Measurements from ENCODE around the gene DNAJB13. TPM values are rescaled to one million over a fixed set of nuclear protein-coding genes. Genes with fewer than 3 reads are reported as not detected.

The DNAJB13 gene
- total RNA-seq, 3 donors from 2014 or later (not counting 1 experiment from before 2014, with no cell fraction given) = 0.45 TPM; not detected in 2

DNA sequence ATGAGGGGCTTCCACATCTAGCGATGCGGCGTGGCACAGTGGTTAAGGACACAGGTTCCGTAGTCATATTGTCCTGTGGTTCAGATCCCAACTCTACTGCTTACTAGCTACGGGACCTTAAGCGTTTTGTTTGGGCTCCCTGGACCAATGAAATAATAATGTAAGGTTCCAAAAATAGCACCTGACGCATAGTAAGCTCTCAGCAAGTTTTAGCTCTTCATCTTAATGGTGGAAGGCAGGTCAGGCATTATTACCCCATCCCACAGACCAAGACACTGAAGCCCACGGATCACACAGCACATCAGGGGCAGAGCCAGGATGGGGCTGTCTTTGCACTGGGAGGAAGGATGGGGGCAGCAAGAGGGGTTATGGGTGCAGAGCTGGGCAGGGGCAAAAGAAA, 13.0 kb downstream of the DNAJB13 start:
- Histone ChIP-seq H3K36me3 (ENCODE audit: control insufficient read depth, insufficient read depth, low read length) (no peaks in the 10 kb centered on the region), H3K27ac (ENCODE audit: low read length) (no peak overlapping the region), H3K4me1 (ENCODE audit: control insufficient read depth, insufficient read depth, low read length) (peaks cover 22% of the 10 kb centered on the region), H3K4me3 (ENCODE audit: low read length) (no peak overlapping the region), H3K9me3 (ENCODE audit: control insufficient read depth, insufficient read depth, low read length) (no peaks in the 10 kb centered on the region), H3K27me3 (ENCODE audit: control insufficient read depth, insufficient read depth, low read length) (no peaks in the 10 kb centered on the region)
- Mint-ChIP-seq H3K4me3 (no peak overlapping the region), H3K27ac (peak overlapping the region in 1 of 2 donors; percentile 58), H3K9me3 (no peaks in the 10 kb centered on the region), H3K36me3 (no peaks in the 10 kb centered on the region), H3K27me3 (ENCODE audit: low read depth in 2 of 2) (no peaks in the 10 kb centered on the region), H3K4me1 (peaks cover 11 to 16% of the 10 kb centered on the region in 2 donors)
- ATAC-seq = no peak
- DNase-seq = no peak
- WGBS (ENCODE audit: insufficient coverage) = 85% methylated on average over 7 of the region's 8 CpGs
- no peak for TF ChIP-seq CTCF (IDR thresholded peaks at IDR 0.05)
- intact Hi-C loops (cut with micrococcal nuclease) = loop anchor here (1.0 to 5.0 kb wide), 4 partner anchors 41 to 483 kb away; no protein-coding TSS in a partner anchor

GRCh38 chr11:73965076-73965763, 14.4 kb downstream of the DNAJB13 start:
- intact Hi-C loops (cut with micrococcal nuclease) = loop anchor here (2.0 kb wide), 1 partner anchor 40 kb away; no protein-coding TSS in a partner anchor
- peak in 1 of 2 donors; percentile 12 for DNase-seq

GRCh38 chr11:73965764-73966121, 14.9 kb downstream of the DNAJB13 start:
- WGBS (ENCODE audit: insufficient coverage) = 79% methylated on average over 2 of the region's 2 CpGs
- Histone ChIP-seq H3K27me3 (ENCODE audit: control insufficient read depth, insufficient read depth, low read length) (no peaks in the 10 kb centered on the region), H3K4me3 (ENCODE audit: low read length) (no peak overlapping the region), H3K4me1 (ENCODE audit: control insufficient read depth, insufficient read depth, low read length) (peaks cover 41% of the 10 kb centered on the region), H3K27ac (ENCODE audit: low read length) (no peak overlapping the region), H3K36me3 (ENCODE audit: control insufficient read depth, insufficient read depth, low read length) (no peaks in the 10 kb centered on the region), H3K9me3 (ENCODE audit: control insufficient read depth, insufficient read depth, low read length) (no peaks in the 10 kb centered on the region)
- no peaks in the 10 kb centered on the region for H3K9me3 Mint-ChIP-seq
- H3K27ac Mint-ChIP-seq = no peak overlapping the region
- H3K36me3 Mint-ChIP-seq = no peaks in the 10 kb centered on the region
- TF ChIP-seq CTCF (IDR thresholded peaks at IDR 0.05) = no peak
- H3K4me1 Mint-ChIP-seq = peaks cover 26 to 33% of the 10 kb centered on the region in 2 donors
- no peak for ATAC-seq
- intact Hi-C loops (cut with micrococcal nuclease) = loop anchor here (2.0 kb wide), 1 partner anchor 39 kb away; no protein-coding TSS in a partner anchor
- H3K4me3 Mint-ChIP-seq = no peak overlapping the region
- H3K27me3 Mint-ChIP-seq (ENCODE audit: low read depth in 2 of 2) = no peaks in the 10 kb centered on the region
- no peak for DNase-seq

More at GRCh38 chr11:73965076-73965763, 14.4 kb downstream of the DNAJB13 start:
- Histone ChIP-seq H3K27me3 (ENCODE audit: control insufficient read depth, insufficient read depth, low read length) (no peaks in the 10 kb centered on the region), H3K36me3 (ENCODE audit: control insufficient read depth, insufficient read depth, low read length) (no peaks in the 10 kb centered on the region), H3K9me3 (ENCODE audit: control insufficient read depth, insufficient read depth, low read length) (no peaks in the 10 kb centered on the region), H3K4me3 (ENCODE audit: low read length) (no peak overlapping the region), H3K4me1 (ENCODE audit: control insufficient read depth, insufficient read depth, low read length) (peaks cover 36% of the 10 kb centered on the region), H3K27ac (ENCODE audit: low read length) (no peak overlapping the region)
- Mint-ChIP-seq H3K27ac (no peak overlapping the region), H3K9me3 (no peaks in the 10 kb centered on the region), H3K27me3 (ENCODE audit: low read depth in 2 of 2) (no peaks in the 10 kb centered on the region), H3K36me3 (no peaks in the 10 kb centered on the region), H3K4me3 (no peak overlapping the region), H3K4me1 (peaks cover 24 to 30% of the 10 kb centered on the region in 2 donors)
- no peak for TF ChIP-seq CTCF (IDR thresholded peaks at IDR 0.05)
- ATAC-seq = no peak
- WGBS (ENCODE audit: insufficient coverage) = 83% methylated on average over 10 of the region's 10 CpGs
